SK-N-SH treated with all-trans-retinoic acid at 6 μM for 48 hours (cell line): Measurements from ENCODE around the gene TNFSF13.

Experiments used
- ATAC-seq: fragments of 200-7000 bp; cut with Tn5 transposase; 3 replicates; pipeline ENCODE4 v1.9.1; 2020; ENCODE audit warnings: mild to moderate bottlenecking, moderate library complexity
- ARNTL ChIP-seq: fragments of 450-650 bp; formaldehyde crosslinking; IDR thresholded peaks from 2 replicates; pipeline ENCODE4 v1.5.0; 2020; ENCODE audit warnings: low read depth, mild to moderate bottlenecking, moderate library complexity, borderline replicate concordance
- BACH2 ChIP-seq: fragments of 250-450 bp; sonication (Bioruptor Pico); IDR thresholded peaks from 2 replicates; pipeline ENCODE4 v1.9.0; 2021; ENCODE audit warnings: mild to moderate bottlenecking, borderline replicate concordance
- CREB5 ChIP-seq: fragments of 250-450 bp; sonication (Bioruptor Pico); IDR thresholded peaks from 2 replicates; pipeline ENCODE4 v1.5.1; 2020; ENCODE audit warnings: low read depth, mild to moderate bottlenecking, moderate library complexity
- CSDC2 ChIP-seq: fragments of 250-450 bp; sonication (Bioruptor Pico); IDR thresholded peaks from 2 replicates; pipeline ENCODE4 v1.5.0; 2020; ENCODE audit warnings: mild to moderate bottlenecking, moderate library complexity
- CSRNP3 ChIP-seq: fragments of 250-450 bp; sonication (Bioruptor Pico); IDR thresholded peaks from 2 replicates; pipeline ENCODE4 v1.5.1; 2021; ENCODE audit warnings: mild to moderate bottlenecking, moderate library complexity
- ESRRG ChIP-seq: fragments of 250-450 bp; sonication (Bioruptor Pico); IDR thresholded peaks from 2 replicates; pipeline ENCODE4 v1.6.1; 2021; ENCODE audit warnings: mild to moderate bottlenecking
- GLIS3 ChIP-seq: fragments of 250-450 bp; sonication (Bioruptor Pico); IDR thresholded peaks from 2 replicates; pipeline ENCODE4 v1.5.0; 2020; ENCODE audit warnings: mild to moderate bottlenecking, moderate library complexity
- ISL1 ChIP-seq: fragments of 250-450 bp; sonication (Bioruptor Pico); IDR thresholded peaks from 2 replicates; pipeline ENCODE4 v2.1.2; 2022; ENCODE audit warnings: mild to moderate bottlenecking, moderate library complexity
- OSR1 ChIP-seq: fragments of 250-450 bp; sonication (Bioruptor Pico); IDR thresholded peaks from 2 replicates; pipeline ENCODE4 v1.8.0; 2022; ENCODE audit warnings: moderate library complexity, mild to moderate bottlenecking, inconsistent platforms
- PATZ1 ChIP-seq: fragments of 250-450 bp; sonication (Bioruptor Pico); IDR thresholded peaks from 2 replicates; pipeline ENCODE4 v1.8.0; 2020; ENCODE audit warnings: mild to moderate bottlenecking, moderate library complexity, borderline replicate concordance
- POU6F1 ChIP-seq: fragments of 250-450 bp; sonication (Bioruptor Pico); IDR thresholded peaks from 2 replicates; pipeline ENCODE4 v1.8.0; 2021; ENCODE audit warnings: low read depth, mild to moderate bottlenecking, moderate library complexity, borderline replicate concordance
- PPARA ChIP-seq: fragments of 250-450 bp; sonication (Bioruptor Pico); IDR thresholded peaks from 2 replicates; pipeline ENCODE4 v1.5.0; 2020; ENCODE audit warnings: mild to moderate bottlenecking, borderline replicate concordance
- RARB ChIP-seq: fragments of 250-450 bp; sonication (Bioruptor Pico); IDR thresholded peaks from 2 replicates; pipeline ENCODE4 v1.8.0; 2021; ENCODE audit warnings: mild to moderate bottlenecking, moderate library complexity
- SNAI2 ChIP-seq: fragments of 250-450 bp; sonication (Bioruptor Pico); IDR thresholded peaks from 2 replicates; pipeline ENCODE4 v1.5.0; 2020; ENCODE audit warnings: mild to moderate bottlenecking, moderate library complexity
- TCF4 ChIP-seq: fragments of 250-450 bp; sonication (Bioruptor Pico); IDR thresholded peaks from 2 replicates; pipeline ENCODE4 v1.8.0; 2021; ENCODE audit warnings: mild to moderate bottlenecking, moderate library complexity, borderline replicate concordance
- TOX ChIP-seq: fragments of 250-450 bp; sonication (Bioruptor Pico); IDR thresholded peaks from 2 replicates; pipeline ENCODE4 v1.8.0; 2021; ENCODE audit warnings: mild to moderate bottlenecking, moderate library complexity, borderline replicate concordance
- TSHZ2 ChIP-seq: fragments of 250-450 bp; sonication (Bioruptor Pico); IDR thresholded peaks from 2 replicates; pipeline ENCODE4 v1.5.0; 2020; ENCODE audit warnings: mild to moderate bottlenecking, moderate library complexity
- ZC3H10 ChIP-seq: fragments of 250-450 bp; sonication (Bioruptor Pico); IDR thresholded peaks from 2 replicates; pipeline ENCODE4 v1.5.1; 2021; ENCODE audit warnings: mild to moderate bottlenecking, moderate library complexity
- ZFP3 ChIP-seq: fragments of 250-450 bp; sonication (Bioruptor Pico); IDR thresholded peaks from 2 replicates; pipeline ENCODE4 v1.5.0; 2020; ENCODE audit warnings: mild to moderate bottlenecking, moderate library complexity
- ZFP30 ChIP-seq: fragments of 450-650 bp; formaldehyde crosslinking; IDR thresholded peaks from 2 replicates; pipeline ENCODE4 v1.5.0; 2022; ENCODE audit warnings: mild to moderate bottlenecking, moderate library complexity
- ZNF565 ChIP-seq: fragments of 450-650 bp; formaldehyde crosslinking; conservative IDR thresholded peaks from 2 replicates; pipeline ENCODE4 v1.5.0; 2020; ENCODE audit warnings: low read depth, mild to moderate bottlenecking, moderate library complexity
- ZNF70 ChIP-seq: fragments of 450-650 bp; formaldehyde crosslinking; IDR thresholded peaks from 2 replicates; pipeline ENCODE4 v1.5.0; 2020; ENCODE audit warnings: mild to moderate bottlenecking, moderate library complexity
- ZNF8 ChIP-seq: fragments of 450-650 bp; formaldehyde crosslinking; IDR thresholded peaks from 2 replicates; pipeline ENCODE4 v1.5.0; 2020; ENCODE audit warnings: mild to moderate bottlenecking, moderate library complexity

TNFSF13 gene

GRCh38 chr17:7550344-7550743, 8.2 kb upstream of the TNFSF13 start:
- ATAC-seq: no peak
- TF ChIP-seq ZNF565 (CRISPR knock-in tag) (no peak), RARB (CRISPR knock-in tag) (no peak), OSR1 (CRISPR knock-in tag) (no peak), BACH2 (CRISPR knock-in tag) (no peak), TOX (CRISPR knock-in tag) (no peak), CREB5 (no peak), PPARA (CRISPR knock-in tag) (no peak), ISL1 (CRISPR knock-in tag) (no peak), POU6F1 (no peak), SNAI2 (CRISPR knock-in tag) (no peak), ZNF8 (CRISPR knock-in tag) (no peak), ARNTL (no peak), CSRNP3 (CRISPR knock-in tag) (no peak), TCF4 (no peak), TSHZ2 (CRISPR knock-in tag) (no peak), PATZ1 (no peak), ZFP3 (CRISPR knock-in tag) (no peak), ZNF70 (CRISPR knock-in tag) (no peak), ZC3H10 (CRISPR knock-in tag) (no peak)
- TF ChIP-seq, all 23 proteins: peak for 0

GRCh38 chr17:7551396-7551795, 7.2 kb upstream of the TNFSF13 start:
- TF ChIP-seq ISL1 (CRISPR knock-in tag): no peak
- no peak for ATAC-seq

GRCh38 chr17:7552621-7553051, 5.9 kb upstream of the TNFSF13 start:
- ATAC-seq: no peak
- TF ChIP-seq TOX (CRISPR knock-in tag) (no peak), ZFP30 (CRISPR knock-in tag) (no peak), TSHZ2 (CRISPR knock-in tag) (no peak), PPARA (CRISPR knock-in tag) (no peak), SNAI2 (CRISPR knock-in tag) (no peak), ZNF70 (CRISPR knock-in tag) (no peak), ESRRG (CRISPR knock-in tag) (no peak), BACH2 (CRISPR knock-in tag) (no peak), TCF4 (no peak), ARNTL (no peak), CSDC2 (no peak), CSRNP3 (CRISPR knock-in tag) (no peak), GLIS3 (CRISPR knock-in tag) (no peak), ISL1 (CRISPR knock-in tag) (no peak), CREB5 (no peak), RARB (CRISPR knock-in tag) (no peak)
